HepG2 (cell line): ENCODE measurements around the gene INTU. TPM values are rescaled to one million over a fixed set of nuclear protein-coding genes. Genes with fewer than 3 reads are reported as not detected.

Source experiments
- ATAC-seq: fragments of 200-7000 bp; cut with Tn5 transposase; 3 replicates; pipeline ENCODE4 v1.9.1; 2020; ENCODE audit warnings: mild to moderate bottlenecking, moderate library complexity
- BruUV-seq: library from RNA; stranded (reverse); fragments of 400-500 nt; replicated peaks from 2 replicates; lab custom pipeline; 2021; lab: Mats Ljungman, UMichigan
- CTCF ChIA-PET: fragments of 300-600 bp; formaldehyde crosslinking; extraction: SDS; loops from one replicate; lab custom pipeline; 2021; ENCODE audit warnings: low total read pairs, inconsistent platforms, low intra/inter-chr PET ratio; lab: Yijun Ruan, JAX
- POLR2A ChIA-PET: fragments of 350-600 bp; sonication (Branson Sonifier 250); formaldehyde crosslinking; loops from one replicate; lab custom pipeline; 2020; ENCODE audit warnings: antibody characterized with exemption, inconsistent platforms; lab: Yijun Ruan, JAX
- DNase-seq: peaks from one replicate; pipeline ENCODE4 v3.0.0-alpha.2; 2015; ENCODE audit warnings: low spot score
- FAIRE-seq: peaks from 3 replicates; lab custom pipeline; 2011; peaks lifted over from hg19 to GRCh38; lab: Jason Lieb, UNC
- H2AFZ ChIP-seq: one replicate; pipeline ENCODE4 v1.6.1; 2011; ENCODE audit warnings: low read length, inconsistent platforms
- H3K27ac ChIP-seq: fragments of 300-600 bp; 3 replicates; pipeline ENCODE4 v1.8.0; 2011; ENCODE audit warnings: mixed run types, mild to moderate bottlenecking, mixed read lengths, low read length, inconsistent platforms; ENCODE audit not compliant: insufficient read depth; ENCODE audit errors: extremely low read length
- H3K27me3 ChIP-seq, 2 experiments: fragments of 200-600 bp in 1 of 2; 2 replicates in 1 of 2; 3 replicates in 1 of 2; pipeline versions ENCODE4 v1.6.0 to v1.8.0; 2011; ENCODE audit warnings: low read length in 2 of 2, mild to moderate bottlenecking in 2 of 2, moderate library complexity in 2 of 2, inconsistent platforms in 1 of 2; ENCODE audit not compliant: insufficient read depth in 2 of 2, control insufficient read depth in 1 of 2
- H3K36me3 ChIP-seq, 2 experiments: fragments of 200-600 bp in 1 of 2; replicated peaks in 1 of 2; 2 replicates in 1 of 2; 3 replicates in 1 of 2; pipeline versions ENCODE4 v1.5.1 to v1.8.0; 2011; ENCODE audit warnings: low read length in 2 of 2, inconsistent platforms in 1 of 2; ENCODE audit not compliant: insufficient read depth in 2 of 2, control insufficient read depth in 1 of 2
- H3K4me1 ChIP-seq: 2 replicates; pipeline ENCODE4 v1.5.1; 2012; ENCODE audit warnings: low read length, inconsistent platforms; ENCODE audit not compliant: insufficient read depth
- H3K4me2 ChIP-seq: 2 replicates; pipeline ENCODE4 v1.6.0; 2011; ENCODE audit warnings: low read depth, low read length, inconsistent platforms
- H3K4me3 ChIP-seq, 3 experiments: fragments of 200-600 bp in 1 of 3; sonication (generic), shearing (Covaris generic) in 1 of 3; replicated peaks in 1 of 3; 2 replicates each; pipeline ENCODE4 v1.5.1; 2011 to 2016; ENCODE audit warnings: low read length in 3 of 3, inconsistent platforms in 2 of 3, low read depth in 2 of 3, mild to moderate bottlenecking in 2 of 3, control low read depth in 1 of 3, mixed read lengths in 1 of 3; ENCODE audit not compliant: insufficient read depth in 1 of 3
- H3K79me2 ChIP-seq: one replicate; pipeline ENCODE4 v1.6.1; 2011; ENCODE audit warnings: low read length, inconsistent platforms; ENCODE audit not compliant: insufficient read depth
- H3K9ac ChIP-seq: 2 replicates; pipeline ENCODE4 v1.6.0; 2011; ENCODE audit warnings: mild to moderate bottlenecking, low read depth, low read length, inconsistent platforms; ENCODE audit not compliant: insufficient read depth
- H3K9me3 ChIP-seq: 2 replicates; pipeline ENCODE4 v1.5.1; 2012; ENCODE audit warnings: mild to moderate bottlenecking, low read length
- H4K20me1 ChIP-seq: 2 replicates; pipeline ENCODE4 v1.6.0; 2011; ENCODE audit warnings: inconsistent platforms, mild to moderate bottlenecking, low read length, moderate library complexity; ENCODE audit not compliant: insufficient read depth
- HNF4G ChIP-seq, 2 experiments: sonication (generic) in 1 of 2; formaldehyde crosslinking in 1 of 2; IDR thresholded peaks; 2 replicates each; pipeline versions ENCODE4 v1.4.0 to v1.6.1; 2011 to 2020; ENCODE audit warnings: borderline replicate concordance in 2 of 2, low read depth in 2 of 2, mild to moderate bottlenecking in 2 of 2, low read length in 1 of 2, missing genetic modification reagents in 1 of 2, moderate library complexity in 1 of 2
- KDM5B ChIP-seq: sonication (generic); formaldehyde crosslinking; IDR thresholded peaks from 2 replicates; pipeline ENCODE4 v1.4.0; 2020; ENCODE audit warnings: missing genetic modification reagents, mild to moderate bottlenecking, borderline replicate concordance
- MIER3 ChIP-seq: IDR thresholded peaks from 2 replicates; pipeline ENCODE4 v1.6.1; 2016; ENCODE audit warnings: missing compliant biosample characterization, borderline replicate concordance
- MXI1 ChIP-seq: IDR thresholded peaks from 3 replicates; pipeline ENCODE4 v1.6.1; 2012; ENCODE audit warnings: low read depth, low read length, inconsistent platforms, borderline replicate concordance
- PHF8 ChIP-seq: sonication (generic); formaldehyde crosslinking; IDR thresholded peaks from 2 replicates; pipeline ENCODE4 v1.5.0; 2020; ENCODE audit warnings: missing genetic modification reagents
- SNRNP70 ChIP-seq: fragments of 200-400 bp; formaldehyde crosslinking; IDR thresholded peaks from 2 replicates; pipeline ENCODE4 v1.6.1; 2017; ENCODE audit warnings: mild to moderate bottlenecking, low read depth, low read length, moderate library complexity
- TBX2 ChIP-seq: sonication (generic); formaldehyde crosslinking; IDR thresholded peaks from 2 replicates; pipeline ENCODE4 v1.5.0; 2020; ENCODE audit warnings: missing genetic modification reagents, mild to moderate bottlenecking, borderline replicate concordance
- TERF1 ChIP-seq: sonication (generic); formaldehyde crosslinking; IDR thresholded peaks from 2 replicates; pipeline ENCODE4 v1.8.0; 2022; ENCODE audit warnings: mild to moderate bottlenecking, missing genetic modification reagents, moderate library complexity
- TSC22D2 ChIP-seq: sonication (generic); formaldehyde crosslinking; IDR thresholded peaks from 2 replicates; pipeline ENCODE4 v1.5.1; 2020; ENCODE audit warnings: missing genetic modification reagents, mild to moderate bottlenecking, borderline replicate concordance
- ZFX ChIP-seq: sonication (generic); formaldehyde crosslinking; IDR thresholded peaks from 2 replicates; pipeline ENCODE4 v1.4.0; 2020; ENCODE audit warnings: mild to moderate bottlenecking, low read depth, missing genetic modification reagents, moderate library complexity
- ZNF138 ChIP-seq: sonication (generic); formaldehyde crosslinking; IDR thresholded peaks from 2 replicates; pipeline ENCODE4 v1.5.0; 2020; ENCODE audit warnings: mild to moderate bottlenecking, low read depth, missing genetic modification reagents
- ZNF549 ChIP-seq: sonication (generic); formaldehyde crosslinking; IDR thresholded peaks from 2 replicates; pipeline ENCODE4 v1.5.0; 2020; ENCODE audit warnings: missing genetic modification reagents
- ZNF709 ChIP-seq: sonication (generic); formaldehyde crosslinking; IDR thresholded peaks from 2 replicates; pipeline ENCODE4 v1.5.0; 2020; ENCODE audit warnings: mild to moderate bottlenecking, missing genetic modification reagents
- ZNF770 ChIP-seq: sonication (generic); formaldehyde crosslinking; IDR thresholded peaks from 2 replicates; pipeline ENCODE4 v1.5.0; 2020; ENCODE audit warnings: mild to moderate bottlenecking, missing genetic modification reagents
- ZNF773 ChIP-seq: sonication (generic); formaldehyde crosslinking; IDR thresholded peaks from 2 replicates; pipeline ENCODE4 v1.4.0; 2020; ENCODE audit warnings: missing genetic modification reagents, borderline replicate concordance
- WGBS: methylation state at CpG from one replicate; pipeline ENCODE4 v1.1.6; 2017; ENCODE audit warnings: low lambda C conversion rate; 5-methylcytosine and 5-hydroxymethylcytosine counted together
- in situ Hi-C: cut with HindIII; loops from 2 replicates; pipeline ENCODE4 v1.10.0; 2017; ENCODE audit warnings: low pct_unique_long_range_greater_than_20kb; ENCODE audit not compliant: extremely low pct_ligation_motif_present
- intact Hi-C: fragments of 100-400 bp; cut with micrococcal nuclease; formaldehyde crosslinking; loops from one replicate; pipeline ENCODE4 v1.10.0; 2022; ENCODE audit not compliant: unreplicated experiment
- polyA plus RNA-seq, 8 experiments: library from polyadenylated mRNA; depleted of rRNA in 3 of 8; stranded (reverse) in 7 of 8; unstranded in 1 of 8; fragments of >200 nt; fragmentation: Illumina TruSeq in 4 of 8; extraction: Trizol in 4 of 8; gene quantifications; 2 replicates each; pipeline versions ENCODE4 v1.2.1 to v1.2.3, GENCODE V29; 2011 to 2016; ENCODE audit warnings: low read depth in 4 of 8, missing spikeins in 1 of 8, mixed read lengths in 1 of 8; ENCODE audit not compliant: insufficient read depth in 1 of 8
- total RNA-seq, 5 experiments: library from RNA; depleted of rRNA; stranded (reverse); fragments of >200 nt; fragmentation: Illumina TruSeq; extraction: Trizol; gene quantifications; 2 replicates each; pipeline ENCODE4 v1.2.3, GENCODE V29; 2016; ENCODE audit warnings: low read depth in 1 of 5

The INTU gene
- total and polyA plus RNA-seq, 2 of the 13 experiments (the other 11 are each of a cell fraction or from before 2014, with no cell fraction given), result 5.3 to 6.2 TPM

- no peak for TF ChIP-seq TBX2 (CRISPR knock-in tag)
- no peaks in the 10 kb centered on the region for H4K20me1 ChIP-seq
- H2AFZ ChIP-seq, result no peak overlapping the region
- ATAC-seq (no peak), DNase-seq (no peak), FAIRE-seq (no peak)
- in situ Hi-C loops, result no loop called here
- no peak overlapping the region for H3K9ac ChIP-seq
- CTCF ChIA-PET, result no interaction called here
- H3K9me3 ChIP-seq, result no peaks in the 10 kb centered on the region
- H3K27me3 ChIP-seq, result no peaks in the 10 kb centered on the region
- H3K27ac ChIP-seq, result no peak overlapping the region
- peaks cover 14% of the 10 kb centered on the region for H3K4me1 ChIP-seq
- intact Hi-C loops, result no loop called here
- 100% methylated on average over 2 of the region's 2 CpGs for WGBS
- H3K79me2 ChIP-seq, result no peaks in the 10 kb centered on the region
- peaks cover 0 to 3% of the 10 kb centered on the region in 2 experiments; a peak in 2 of 5 replicates for H3K36me3 ChIP-seq
- POLR2A ChIA-PET, result interaction anchor here (1.1 kb wide), 1 partner anchor 12 kb away, joined by 4 read pairs; no protein-coding TSS in a partner anchor
- no peak overlapping the region for H3K4me3 ChIP-seq
- H3K4me2 ChIP-seq, result no peak overlapping the region
- BruUV-seq, result no TSS peak
Observed at GRCh38 chr4:127667772-127668171, 35.0 kb downstream of the INTU start.

GRCh38 chr4:127668770-127669169 is 36.0 kb downstream of the INTU start:
- no peak for FAIRE-seq
- in situ Hi-C loops, result no loop called here
- TF ChIP-seq ZFX (CRISPR knock-in tag), result no peak
- no peak for TF ChIP-seq ZNF770
- TF ChIP-seq MIER3, result no peak
- TF ChIP-seq ZNF138 (CRISPR knock-in tag), result no peak
- no peak for TF ChIP-seq ZNF549 (CRISPR knock-in tag)
- TF ChIP-seq HNF4G (IDR thresholded peaks at IDR 0.05; ENCODE audit: borderline replicate concordance, low read depth, low read length), result no peak
- no peak for TF ChIP-seq HNF4G (CRISPR knock-in tag; IDR thresholded peaks at IDR 0.05; ENCODE audit: borderline replicate concordance, low read depth)
- no peak for TF ChIP-seq TSC22D2 (CRISPR knock-in tag)
- TF ChIP-seq TERF1 (CRISPR knock-in tag), result no peak
- no peak for TF ChIP-seq ZNF773
- TF ChIP-seq MXI1, result no peak
- TF ChIP-seq SNRNP70, result no peak
- TF ChIP-seq KDM5B, result no peak
- no peak for TF ChIP-seq ZNF709
- TF ChIP-seq PHF8, result no peak

More at GRCh38 chr4:127668770-127669169, 36.0 kb downstream of the INTU start:
- Histone ChIP-seq H3K4me2 (no peak overlapping the region), H3K4me1 (peaks cover 14% of the 10 kb centered on the region), H3K9ac (no peak overlapping the region), H3K36me3 (no peaks in the 10 kb centered on the region; a peak in 2 of 5 replicates), H2AFZ (no peak overlapping the region), H3K27me3 (no peaks in the 10 kb centered on the region), H3K79me2 (no peaks in the 10 kb centered on the region), H3K4me3 (no peak overlapping the region), H3K9me3 (no peaks in the 10 kb centered on the region), H3K27ac (no peak overlapping the region), H4K20me1 (no peaks in the 10 kb centered on the region)
- ATAC-seq (no peak), DNase-seq (no peak)
- ChIA-PET POLR2A (no interaction called here), CTCF (no interaction called here)
- BruUV-seq, result no TSS peak
- WGBS, result 85% methylated on average over 2 of the region's 2 CpGs
- intact Hi-C loops, result no loop called here
